Measurements from ENCODE around the gene IGSF21.

DNA sequence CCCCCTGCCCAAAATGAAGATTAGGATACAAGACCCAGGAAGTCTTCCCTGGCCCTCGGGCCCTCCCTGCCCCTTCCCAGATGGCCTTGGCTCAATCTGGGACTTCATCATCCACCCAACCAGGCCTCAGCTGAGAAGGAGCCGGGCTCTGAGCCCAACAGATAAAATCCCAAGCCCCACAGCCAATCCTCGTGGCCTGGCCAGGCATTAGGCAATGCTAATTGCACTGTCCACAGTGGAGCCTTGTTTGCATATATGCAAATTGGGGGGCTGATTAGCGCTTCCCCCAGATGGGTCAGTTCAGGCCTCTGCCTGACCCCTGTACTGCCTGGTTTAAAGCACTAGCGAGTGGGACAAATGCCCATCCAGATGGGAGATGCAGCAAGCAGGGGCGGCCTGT is 34.9 kb downstream of the IGSF21 start:
- TF ChIP-seq RARB (CRISPR knock-in tag; IDR thresholded peaks at IDR 0.05) (no peak), ZNF8 (CRISPR knock-in tag; IDR thresholded peaks at IDR 0.05) (no peak), GLIS3 (CRISPR knock-in tag; IDR thresholded peaks at IDR 0.05) (no peak), ZNF70 (CRISPR knock-in tag; IDR thresholded peaks at IDR 0.05) (no peak), PPARA (CRISPR knock-in tag; IDR thresholded peaks at IDR 0.05; ENCODE audit: borderline replicate concordance) (no peak), ISL1 (CRISPR knock-in tag; IDR thresholded peaks at IDR 0.05) (no peak)
- TF ChIP-seq, protein P1, sequence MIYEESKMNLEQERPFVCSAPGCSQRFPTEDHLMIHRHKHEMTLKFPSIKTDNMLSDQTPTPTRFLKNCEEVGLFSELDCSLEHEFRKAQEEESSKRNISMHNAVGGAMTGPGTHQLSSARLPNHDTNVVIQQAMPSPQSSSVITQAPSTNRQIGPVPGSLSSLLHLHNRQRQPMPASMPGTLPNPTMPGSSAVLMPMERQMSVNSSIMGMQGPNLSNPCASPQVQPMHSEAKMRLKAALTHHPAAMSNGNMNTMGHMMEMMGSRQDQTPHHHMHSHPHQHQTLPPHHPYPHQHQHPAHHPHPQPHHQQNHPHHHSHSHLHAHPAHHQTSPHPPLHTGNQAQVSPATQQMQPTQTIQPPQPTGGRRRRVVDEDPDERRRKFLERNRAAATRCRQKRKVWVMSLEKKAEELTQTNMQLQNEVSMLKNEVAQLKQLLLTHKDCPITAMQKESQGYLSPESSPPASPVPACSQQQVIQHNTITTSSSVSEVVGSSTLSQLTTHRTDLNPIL (CRISPR knock-in tag; IDR thresholded peaks at IDR 0.05; ENCODE audit: low read depth): no peak
- TF ChIP-seq, protein P2, sequence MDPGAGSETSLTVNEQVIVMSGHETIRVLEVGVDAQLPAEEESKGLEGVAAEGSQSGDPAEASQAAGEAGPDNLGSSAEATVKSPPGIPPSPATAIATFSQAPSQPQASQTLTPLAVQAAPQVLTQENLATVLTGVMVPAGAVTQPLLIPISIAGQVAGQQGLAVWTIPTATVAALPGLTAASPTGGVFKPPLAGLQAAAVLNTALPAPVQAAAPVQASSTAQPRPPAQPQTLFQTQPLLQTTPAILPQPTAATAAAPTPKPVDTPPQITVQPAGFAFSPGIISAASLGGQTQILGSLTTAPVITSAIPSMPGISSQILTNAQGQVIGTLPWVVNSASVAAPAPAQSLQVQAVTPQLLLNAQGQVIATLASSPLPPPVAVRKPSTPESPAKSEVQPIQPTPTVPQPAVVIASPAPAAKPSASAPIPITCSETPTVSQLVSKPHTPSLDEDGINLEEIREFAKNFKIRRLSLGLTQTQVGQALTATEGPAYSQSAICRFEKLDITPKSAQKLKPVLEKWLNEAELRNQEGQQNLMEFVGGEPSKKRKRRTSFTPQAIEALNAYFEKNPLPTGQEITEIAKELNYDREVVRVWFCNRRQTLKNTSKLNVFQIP (CRISPR knock-in tag; IDR thresholded peaks at IDR 0.05; ENCODE audit: borderline replicate concordance, low read depth): no peak
- TF ChIP-seq, protein P3, sequence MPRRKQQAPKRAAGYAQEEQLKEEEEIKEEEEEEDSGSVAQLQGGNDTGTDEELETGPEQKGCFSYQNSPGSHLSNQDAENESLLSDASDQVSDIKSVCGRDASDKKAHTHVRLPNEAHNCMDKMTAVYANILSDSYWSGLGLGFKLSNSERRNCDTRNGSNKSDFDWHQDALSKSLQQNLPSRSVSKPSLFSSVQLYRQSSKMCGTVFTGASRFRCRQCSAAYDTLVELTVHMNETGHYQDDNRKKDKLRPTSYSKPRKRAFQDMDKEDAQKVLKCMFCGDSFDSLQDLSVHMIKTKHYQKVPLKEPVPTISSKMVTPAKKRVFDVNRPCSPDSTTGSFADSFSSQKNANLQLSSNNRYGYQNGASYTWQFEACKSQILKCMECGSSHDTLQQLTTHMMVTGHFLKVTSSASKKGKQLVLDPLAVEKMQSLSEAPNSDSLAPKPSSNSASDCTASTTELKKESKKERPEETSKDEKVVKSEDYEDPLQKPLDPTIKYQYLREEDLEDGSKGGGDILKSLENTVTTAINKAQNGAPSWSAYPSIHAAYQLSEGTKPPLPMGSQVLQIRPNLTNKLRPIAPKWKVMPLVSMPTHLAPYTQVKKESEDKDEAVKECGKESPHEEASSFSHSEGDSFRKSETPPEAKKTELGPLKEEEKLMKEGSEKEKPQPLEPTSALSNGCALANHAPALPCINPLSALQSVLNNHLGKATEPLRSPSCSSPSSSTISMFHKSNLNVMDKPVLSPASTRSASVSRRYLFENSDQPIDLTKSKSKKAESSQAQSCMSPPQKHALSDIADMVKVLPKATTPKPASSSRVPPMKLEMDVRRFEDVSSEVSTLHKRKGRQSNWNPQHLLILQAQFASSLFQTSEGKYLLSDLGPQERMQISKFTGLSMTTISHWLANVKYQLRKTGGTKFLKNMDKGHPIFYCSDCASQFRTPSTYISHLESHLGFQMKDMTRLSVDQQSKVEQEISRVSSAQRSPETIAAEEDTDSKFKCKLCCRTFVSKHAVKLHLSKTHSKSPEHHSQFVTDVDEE (CRISPR knock-in tag; IDR thresholded peaks at IDR 0.05): no peak

Measured in SK-N-SH treated with all-trans-retinoic acid at 6 μM for 48 hours (cell line).